Urinary bladder (tissue), 4 donors: Measurements from ENCODE around the gene PNPLA8. TPM values are rescaled to one million over a fixed set of nuclear protein-coding genes. Genes with fewer than 3 reads are reported as not detected.
"Not testable (repeated sequence)": the region's sequence is repeated elsewhere in the genome, so short reads cannot be mapped to it uniquely, and the experiment has no call there.

Experiments used
- DNase-seq: peaks from one replicate; pipeline ENCODE4 v3.0.0-alpha.2; 2015; ENCODE audit errors: extremely low spot score
- H3K27ac ChIP-seq: one replicate; pipeline ENCODE4 v1.5.1; 2013; ENCODE audit warnings: low read depth, mild to moderate bottlenecking, moderate library complexity
- H3K36me3 ChIP-seq: one replicate; pipeline ENCODE4 v1.6.1; 2013; ENCODE audit warnings: mild to moderate bottlenecking, moderate library complexity; ENCODE audit not compliant: insufficient read depth
- H3K4me1 ChIP-seq: one replicate; pipeline ENCODE4 v1.6.1; 2013; ENCODE audit warnings: mild to moderate bottlenecking, moderate library complexity; ENCODE audit not compliant: insufficient read depth
- H3K4me3 ChIP-seq: one replicate; pipeline ENCODE4 v1.5.1; 2013; ENCODE audit warnings: low read depth, low read length
- WGBS: extraction: QIAGEN DNeasy Blood & Tissue Kit; methylation state at CpG from one replicate; pipeline ENCODE4 v1.1.7; 2013; 5-methylcytosine and 5-hydroxymethylcytosine counted together
- polyA plus RNA-seq: library from polyadenylated mRNA; stranded (reverse); fragments of 200-250 nt; gene quantifications from one replicate; pipeline ENCODE4 v1.2.3, GENCODE V29; 2013
- total RNA-seq: library from RNA; depleted of rRNA; stranded (reverse); fragments of >200 nt; gene quantifications from one replicate; pipeline ENCODE4 v1.2.3, GENCODE V29; 2014
- donor health status: healthy with polysubstance abuse.
- donor health status: healthy.

Gene PNPLA8
- total and polyA plus RNA-seq, 2 donors, result 27.6 to 61.2 TPM

- H3K4me3 ChIP-seq, DNase-seq: not testable (repeated sequence)
- WGBS, result 76% methylated on average over 2 of the region's 2 CpGs
Measured at GRCh38 chr7:108548141-108548896, 22.4 kb upstream of the PNPLA8 start.

GRCh38 chr7:108541478-108541877, 15.5 kb upstream of the PNPLA8 start:
- H3K36me3 ChIP-seq, result no peaks in the 10 kb centered on the region
- no peak overlapping the region for H3K27ac ChIP-seq
- no peak for DNase-seq
- H3K4me1 ChIP-seq, result no peaks in the 10 kb centered on the region
- H3K4me3 ChIP-seq, result no peak overlapping the region
- WGBS, result 61% methylated on average over 2 of the region's 2 CpGs

More at GRCh38 chr7:108548141-108548896, 22.4 kb upstream of the PNPLA8 start:
- H3K27ac ChIP-seq, H3K36me3 ChIP-seq, H3K4me1 ChIP-seq: not testable (repeated sequence)

- 88% methylated on average over 4 of the region's 4 CpGs for WGBS
Measured at GRCh38 chr7:108538685-108539084, 12.8 kb upstream of the PNPLA8 start.

GRCh38 chr7:108538236-108538635, 12.3 kb upstream of the PNPLA8 start:
- H3K36me3 ChIP-seq, H3K4me3 ChIP-seq, DNase-seq, H3K27ac ChIP-seq, H3K4me1 ChIP-seq: not testable (repeated sequence)
- 53% methylated on average over 2 of the region's 2 CpGs for WGBS

More at GRCh38 chr7:108538685-108539084, 12.8 kb upstream of the PNPLA8 start:
- not testable (repeated sequence) for DNase-seq, H3K36me3 ChIP-seq, H3K4me1 ChIP-seq, H3K27ac ChIP-seq, H3K4me3 ChIP-seq

- no peaks in the 10 kb centered on the region for H3K36me3 ChIP-seq
- no peak overlapping the region for H3K4me3 ChIP-seq
- H3K27ac ChIP-seq, result no peak overlapping the region
- DNase-seq, result no peak
- no peaks in the 10 kb centered on the region for H3K4me1 ChIP-seq
- WGBS, result 81% methylated on average over 2 of the region's 2 CpGs
Measured at GRCh38 chr7:108537229-108537628, 11.3 kb upstream of the PNPLA8 start.

GRCh38 chr7:108535744-108536143, 9.8 kb upstream of the PNPLA8 start:
- WGBS, result 50% methylated on average over 1 of the region's 1 CpG
- Histone ChIP-seq H3K36me3 (no peaks in the 10 kb centered on the region), H3K27ac (no peak overlapping the region), H3K4me3 (no peak overlapping the region), H3K4me1 (no peaks in the 10 kb centered on the region)
- no peak for DNase-seq

GRCh38 chr7:108535257-108535656, 9.3 kb upstream of the PNPLA8 start:
- no peak overlapping the region for H3K27ac ChIP-seq
- WGBS, result 64% methylated on average over 5 of the region's 5 CpGs
- no peaks in the 10 kb centered on the region for H3K36me3 ChIP-seq
- no peaks in the 10 kb centered on the region for H3K4me1 ChIP-seq
- H3K4me3 ChIP-seq, result no peak overlapping the region
- DNase-seq, result no peak

GRCh38 chr7:108533712-108534111, 7.8 kb upstream of the PNPLA8 start:
- no peak for DNase-seq
- Histone ChIP-seq H3K27ac (no peak overlapping the region), H3K4me3 (no peak overlapping the region), H3K4me1 (no peaks in the 10 kb centered on the region), H3K36me3 (no peaks in the 10 kb centered on the region)
- WGBS, result 93% methylated on average over 3 of the region's 3 CpGs

GRCh38 chr7:108529341-108529740, 3.4 kb upstream of the PNPLA8 start:
- peaks cover 2% of the 10 kb centered on the region for H3K4me1 ChIP-seq
- no peak for DNase-seq
- WGBS, result 64% methylated on average over 3 of the region's 3 CpGs
- no peak overlapping the region for H3K27ac ChIP-seq
- no peaks in the 10 kb centered on the region for H3K36me3 ChIP-seq
- no peak overlapping the region for H3K4me3 ChIP-seq

GRCh38 chr7:108528183-108528712, 2.3 kb upstream of the PNPLA8 start:
- no peak for DNase-seq
- 88% methylated on average over 6 of the region's 6 CpGs for WGBS
- H3K4me1 ChIP-seq, result peaks cover 2% of the 10 kb centered on the region
- H3K4me3 ChIP-seq, result no peak overlapping the region
- H3K36me3 ChIP-seq, result no peaks in the 10 kb centered on the region
- peak overlapping the region; percentile 15 for H3K27ac ChIP-seq

- H3K36me3 ChIP-seq, result no peaks in the 10 kb centered on the region
- peaks cover 2% of the 10 kb centered on the region for H3K4me1 ChIP-seq
- WGBS, result 8% methylated on average over 3 of the region's 3 CpGs
- H3K4me3 ChIP-seq, result peak overlapping the region; percentile 61
- no peak for DNase-seq
- peak overlapping the region; percentile 97 for H3K27ac ChIP-seq
Measured at GRCh38 chr7:108526768-108527017, 758 bp upstream of the PNPLA8 start.

GRCh38 chr7:108525327-108525984, 479 bp downstream of the PNPLA8 start:
- WGBS, result under 1% methylated on average over 22 of the region's 22 CpGs
- DNase-seq, result no peak

GRCh38 chr7:108522780-108523179, 3.2 kb downstream of the PNPLA8 start:
- no peak overlapping the region for H3K27ac ChIP-seq
- WGBS, result 83% methylated on average over 2 of the region's 2 CpGs
- H3K4me1 ChIP-seq, result peaks cover 5% of the 10 kb centered on the region
- no peak overlapping the region for H3K4me3 ChIP-seq
- no peak for DNase-seq
- H3K36me3 ChIP-seq, result peaks cover 2% of the 10 kb centered on the region

More at GRCh38 chr7:108525327-108525984, 479 bp downstream of the PNPLA8 start:
- no peaks in the 10 kb centered on the region for H3K36me3 ChIP-seq
- peaks cover 2% of the 10 kb centered on the region for H3K4me1 ChIP-seq
- H3K27ac ChIP-seq, result peak overlapping the region; percentile 99
- peak overlapping the region; percentile 64 for H3K4me3 ChIP-seq

- Histone ChIP-seq H3K36me3 (peaks cover 6% of the 10 kb centered on the region), H3K4me3 (no peak overlapping the region), H3K4me1 (peaks cover 2% of the 10 kb centered on the region), H3K27ac (no peak overlapping the region)
- 98% methylated on average over 3 of the region's 3 CpGs for WGBS
- no peak for DNase-seq
Measured at GRCh38 chr7:108517951-108518350, 8.0 kb downstream of the PNPLA8 start.
